NCI-H1092 (cell line): ENCODE results near the gene FTCDNL1.

Experiments
- DNase-seq: peaks from one replicate; lab custom pipeline; 2025; lab: John Stamatoyannopoulos, UW

Gene FTCDNL1

DNA sequence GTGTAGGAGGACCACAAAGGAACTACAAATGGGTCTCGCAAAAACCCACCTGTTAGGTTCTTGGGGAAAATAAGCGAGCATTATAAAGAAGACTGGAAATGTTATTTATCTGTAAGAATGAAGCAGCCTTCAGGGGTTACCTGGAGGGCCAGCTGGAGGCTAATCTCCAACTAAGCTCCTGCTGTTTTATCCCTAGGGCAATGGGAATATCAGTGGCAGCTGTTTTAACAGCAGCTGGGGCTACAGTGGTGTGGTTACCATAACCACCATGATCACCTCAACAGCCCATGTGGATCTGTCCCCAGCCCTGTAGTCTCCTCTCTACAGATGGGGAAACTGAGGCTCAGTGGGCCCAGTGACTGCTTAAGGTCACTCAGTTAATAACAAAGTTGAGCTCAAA, 108.1 kb downstream of the FTCDNL1 start:
- DNase-seq: no peak

DNA sequence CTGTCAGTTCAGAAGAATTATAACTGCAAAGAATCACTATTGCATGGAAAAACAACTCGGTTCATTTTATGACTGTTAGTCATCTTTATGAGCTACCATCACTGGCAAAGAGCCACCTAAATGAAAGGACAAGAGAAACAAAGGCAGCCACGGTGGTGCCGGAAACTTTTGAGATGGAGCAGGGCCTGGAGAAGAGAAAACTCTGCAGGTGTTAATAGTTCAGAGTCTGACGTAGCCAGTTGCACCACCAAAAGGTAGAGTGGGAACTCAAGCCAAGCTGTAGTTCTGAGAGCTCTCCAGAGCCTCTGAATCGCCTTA, 110.9 kb downstream of the FTCDNL1 start:
- no peak for DNase-seq

DNA sequence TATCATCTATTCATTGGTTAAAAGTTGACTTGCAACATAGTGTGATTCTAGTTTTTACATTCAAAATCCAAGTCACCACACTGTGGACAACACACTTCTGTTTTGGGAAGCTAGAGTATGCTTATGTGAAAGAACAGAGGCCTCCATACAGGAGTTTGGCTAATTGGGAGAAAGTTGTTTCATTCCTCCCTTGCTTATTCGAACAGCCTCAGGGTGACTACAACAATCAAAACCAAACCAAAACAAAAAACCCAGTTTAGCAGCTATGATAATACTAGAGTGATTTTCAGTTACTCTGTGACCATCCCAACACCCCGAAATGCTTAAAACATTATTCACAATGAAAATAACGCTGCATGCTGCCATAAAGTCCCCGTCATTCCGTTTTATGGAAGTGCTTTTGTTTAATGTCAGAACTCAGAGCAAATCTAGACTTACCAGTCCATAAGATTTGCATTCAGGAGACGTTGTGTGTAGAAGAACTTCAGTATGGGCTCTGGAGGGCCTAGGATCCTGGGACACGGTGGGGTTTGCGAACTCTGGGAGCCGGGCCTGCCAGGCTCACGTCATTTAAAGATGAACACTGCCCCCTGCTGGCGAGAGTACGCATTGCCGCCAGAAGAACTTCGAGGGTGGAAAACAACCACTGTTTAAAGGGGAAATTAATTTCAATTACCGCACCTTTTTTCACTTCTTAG, 111.4 kb downstream of the FTCDNL1 start:
- no peak for DNase-seq

DNA sequence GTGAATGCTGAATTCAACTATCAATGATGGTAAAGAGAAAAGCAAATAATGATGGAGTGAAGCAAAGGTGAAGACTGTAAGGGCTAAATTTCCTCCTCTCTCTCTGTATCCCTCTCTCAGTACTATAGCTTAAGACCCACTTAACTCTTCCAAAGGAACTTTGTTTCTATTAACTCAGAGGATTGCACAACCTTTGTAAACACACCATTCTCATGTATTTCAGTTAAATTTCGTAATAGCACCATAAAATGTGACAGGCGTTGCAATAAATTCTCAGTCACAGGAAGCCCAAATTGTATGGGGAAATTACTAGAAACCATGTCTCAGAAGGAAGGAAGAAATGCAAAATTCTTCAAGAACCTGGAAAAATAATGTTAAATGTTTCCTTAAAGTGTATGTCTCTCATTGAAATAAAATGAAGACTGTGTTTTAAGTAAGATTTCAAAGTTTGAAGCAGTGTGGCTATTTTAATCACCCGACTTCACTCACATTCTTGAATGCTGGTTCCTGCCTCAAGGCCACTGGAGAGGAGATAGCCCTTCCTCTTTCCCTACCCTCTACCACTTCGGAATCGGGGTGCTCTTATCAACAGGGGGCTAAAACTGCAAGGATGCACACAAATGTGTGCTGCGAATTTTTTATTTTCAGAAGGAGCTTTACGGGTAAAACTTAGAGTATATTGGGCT, 112.1 kb downstream of the FTCDNL1 start:
- DNase-seq: no peak

DNA sequence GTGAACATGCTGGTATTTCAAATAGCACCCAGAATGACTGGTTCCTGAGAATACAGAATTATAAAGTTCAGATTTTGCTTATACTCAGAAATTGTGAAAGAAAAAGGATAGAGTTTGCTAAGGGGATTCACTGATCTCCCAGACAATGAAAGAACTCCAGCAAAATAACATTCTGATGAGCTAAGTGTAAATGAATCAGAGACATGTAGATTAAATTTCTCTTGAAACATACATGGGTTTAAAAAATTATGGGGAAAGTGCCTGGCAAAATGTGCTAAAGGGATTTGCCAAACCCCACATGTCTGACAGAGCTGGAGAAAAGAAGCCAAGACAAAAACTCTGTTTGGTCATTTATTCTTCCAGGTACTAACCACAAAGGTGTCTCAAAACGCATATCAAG, 116.3 kb downstream of the FTCDNL1 start:
- no peak for DNase-seq

DNA sequence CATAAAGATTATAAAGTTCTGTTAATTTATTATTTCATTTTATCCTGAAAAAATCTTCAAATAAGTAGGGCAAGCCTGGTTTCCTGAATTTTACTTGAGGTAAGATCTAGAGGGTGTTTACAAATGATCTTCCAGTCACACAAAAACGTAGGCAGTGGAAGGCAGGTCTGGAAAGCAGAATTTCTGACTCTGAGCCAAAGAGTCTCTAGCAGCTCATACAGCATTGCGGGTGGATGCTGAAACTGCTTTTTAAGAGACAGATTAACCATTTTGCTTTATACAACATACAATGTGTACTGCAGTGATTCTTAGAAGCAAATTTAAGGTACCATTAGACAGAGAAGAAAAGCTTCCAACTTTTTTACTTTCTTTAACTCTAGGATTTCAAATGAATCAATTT, 117.0 kb downstream of the FTCDNL1 start:
- DNase-seq: no peak

DNA sequence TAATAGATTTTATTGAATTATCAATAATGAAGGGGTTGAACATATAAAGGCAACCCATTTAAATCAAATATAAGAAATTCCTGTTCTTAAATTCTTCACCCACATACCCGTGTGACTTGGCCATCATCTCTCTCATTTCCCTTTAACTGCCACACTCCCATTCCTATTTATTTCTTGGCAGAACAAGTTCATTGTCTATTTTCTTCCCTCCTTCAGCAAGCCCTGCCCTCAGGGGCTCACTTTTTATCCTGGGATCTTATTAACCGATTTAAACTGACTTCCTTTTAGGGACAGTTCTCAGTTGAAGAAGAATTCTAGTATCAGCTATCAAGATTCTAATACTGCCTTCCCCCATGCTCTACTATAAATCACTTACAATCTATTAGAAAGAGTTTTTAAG, 123.2 kb downstream of the FTCDNL1 start:
- no peak for DNase-seq

DNA sequence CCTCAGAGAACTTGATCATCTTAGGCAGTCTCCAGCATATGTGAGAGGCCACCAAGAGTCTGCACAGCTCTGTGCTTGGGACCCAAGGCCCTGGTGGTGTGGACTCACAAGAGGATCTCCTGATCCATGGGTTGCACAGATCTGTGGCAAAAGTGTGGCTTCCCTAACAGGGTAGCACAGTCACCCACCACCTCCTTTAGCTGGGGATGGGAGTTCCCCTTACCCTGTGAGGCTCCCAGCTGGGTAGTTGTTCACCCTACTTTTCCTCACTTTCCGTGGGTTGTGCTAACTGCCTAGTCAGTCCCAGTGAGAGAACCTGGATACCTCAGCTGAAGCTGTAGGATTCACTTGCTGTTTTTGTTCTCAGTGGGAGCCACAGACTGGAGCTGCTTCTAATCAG, 123.7 kb downstream of the FTCDNL1 start:
- no peak for DNase-seq

DNA sequence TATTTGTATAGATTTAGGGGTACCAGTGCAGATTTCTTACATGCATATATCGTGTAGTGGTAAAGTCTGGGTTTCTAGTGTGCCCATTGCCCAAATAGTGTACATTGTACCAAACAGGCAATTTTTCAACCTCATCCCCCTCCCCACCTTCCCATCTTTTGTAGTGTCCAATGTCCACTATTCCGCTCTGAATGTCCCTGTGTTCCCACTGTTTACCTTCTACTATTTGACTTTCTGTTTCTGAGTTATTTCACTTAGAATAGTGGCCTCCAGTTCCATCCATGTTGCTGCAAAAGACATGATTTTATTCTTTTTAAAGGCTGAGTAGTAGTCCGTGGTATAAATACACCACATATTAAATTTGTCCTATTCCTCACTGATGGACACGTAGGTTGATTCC, 132.9 kb downstream of the FTCDNL1 start:
- DNase-seq: no peak

DNA sequence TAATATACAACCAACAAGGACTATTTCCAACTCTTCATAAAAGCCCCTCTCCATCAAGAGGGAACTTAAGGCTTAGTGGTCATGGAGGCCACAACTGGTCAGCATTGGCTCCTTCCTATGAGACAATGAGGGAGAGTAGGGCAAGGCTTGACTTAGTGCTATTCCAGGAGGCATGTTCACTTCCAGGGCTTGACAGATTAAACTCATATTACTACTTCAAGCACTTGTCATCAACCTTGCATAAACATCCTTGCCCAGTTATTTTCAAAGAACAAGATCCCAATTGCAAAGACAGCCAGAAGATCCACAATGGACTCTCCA, 133.4 kb downstream of the FTCDNL1 start:
- DNase-seq: no peak

DNA sequence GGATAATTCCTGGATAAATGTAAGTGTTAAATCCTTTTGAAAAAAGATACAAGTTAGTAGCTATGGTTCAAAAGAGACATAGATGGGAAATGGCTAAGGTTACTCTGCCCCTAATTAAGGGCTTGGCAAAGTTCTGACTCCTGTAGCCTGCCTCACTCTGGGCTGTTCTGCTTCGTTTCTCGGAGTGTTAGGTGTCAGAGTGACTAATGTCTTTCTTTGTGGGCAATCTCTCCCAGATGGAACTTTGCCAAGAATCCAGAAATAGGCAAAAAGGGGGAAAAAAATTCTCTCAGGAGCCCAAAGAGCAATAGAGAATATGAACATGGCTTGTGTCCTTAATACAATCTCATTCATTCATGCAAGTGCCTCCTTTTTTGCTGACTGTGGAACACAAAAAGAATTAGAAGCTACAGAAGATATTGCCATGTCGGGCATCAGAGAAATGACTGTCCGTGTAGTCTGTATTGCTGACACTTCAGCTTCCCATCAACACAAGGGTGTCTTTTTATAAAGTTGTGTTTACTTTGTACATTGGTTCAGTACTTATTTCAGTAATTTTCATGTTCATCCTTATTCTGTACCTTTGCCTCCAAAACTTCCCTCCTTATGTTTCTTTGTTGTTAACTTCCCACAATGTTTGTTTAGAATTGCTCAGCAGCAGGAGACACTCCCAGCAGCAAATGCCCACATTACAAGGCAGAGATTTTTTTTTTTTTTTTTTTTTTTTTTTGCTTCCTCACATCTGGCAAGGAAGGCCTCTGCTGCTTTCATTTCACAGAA, 134.0 kb downstream of the FTCDNL1 start:
- DNase-seq: no peak

DNA sequence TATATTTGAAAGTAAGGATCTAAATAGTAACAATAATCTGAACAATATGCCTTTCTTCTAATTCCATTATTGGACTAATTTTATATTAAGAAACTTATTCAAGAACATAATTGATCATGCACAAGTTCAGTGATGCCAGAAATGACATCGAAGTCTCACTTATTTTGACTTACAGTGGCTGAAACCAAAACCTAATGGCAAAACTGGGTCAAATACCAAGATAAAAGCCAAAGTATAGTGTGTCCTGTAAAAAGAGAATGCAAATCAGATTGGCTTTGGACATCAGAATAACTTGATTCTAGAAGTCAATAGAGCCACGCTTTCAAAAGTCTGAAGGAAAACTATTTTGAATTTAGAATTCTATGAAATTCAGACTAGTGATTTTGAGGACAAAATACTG, 137.2 kb downstream of the FTCDNL1 start:
- no peak for DNase-seq

DNA sequence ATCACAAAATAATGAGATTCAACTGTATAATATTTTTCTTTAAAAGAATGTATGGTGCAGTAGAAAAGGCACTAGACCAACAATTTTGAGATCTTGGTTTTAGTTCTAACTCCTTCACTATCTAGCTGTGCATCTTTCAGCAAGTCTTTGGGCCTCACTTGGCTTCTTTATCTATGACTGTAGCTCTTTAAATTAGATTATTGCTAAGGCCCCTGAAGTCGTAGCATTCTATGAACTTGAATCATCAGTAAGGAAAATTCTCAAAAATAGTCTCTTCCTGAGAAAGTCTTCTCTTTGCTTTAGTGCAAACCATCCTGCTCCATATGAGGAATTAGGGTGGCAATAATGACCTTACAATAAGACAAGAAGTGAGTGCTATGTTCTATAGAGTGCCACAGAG, 140.4 kb downstream of the FTCDNL1 start:
- no peak for DNase-seq
